ENCODE measurements around the gene DLG2. TPM values are rescaled to one million over a fixed set of nuclear protein-coding genes. Genes with fewer than 3 reads are reported as not detected.

DLG2 gene
- total RNA-seq, 3 donors from 2014 or later = 4.3 to 12.3 (median 6.9) TPM

GRCh38 chr11:83662494-83662893 lies 1964.7 kb downstream of the DLG2 start:
- no peaks in the 10 kb centered on the region for H3K4me1 ChIP-seq
- TF ChIP-seq, protein P1, sequence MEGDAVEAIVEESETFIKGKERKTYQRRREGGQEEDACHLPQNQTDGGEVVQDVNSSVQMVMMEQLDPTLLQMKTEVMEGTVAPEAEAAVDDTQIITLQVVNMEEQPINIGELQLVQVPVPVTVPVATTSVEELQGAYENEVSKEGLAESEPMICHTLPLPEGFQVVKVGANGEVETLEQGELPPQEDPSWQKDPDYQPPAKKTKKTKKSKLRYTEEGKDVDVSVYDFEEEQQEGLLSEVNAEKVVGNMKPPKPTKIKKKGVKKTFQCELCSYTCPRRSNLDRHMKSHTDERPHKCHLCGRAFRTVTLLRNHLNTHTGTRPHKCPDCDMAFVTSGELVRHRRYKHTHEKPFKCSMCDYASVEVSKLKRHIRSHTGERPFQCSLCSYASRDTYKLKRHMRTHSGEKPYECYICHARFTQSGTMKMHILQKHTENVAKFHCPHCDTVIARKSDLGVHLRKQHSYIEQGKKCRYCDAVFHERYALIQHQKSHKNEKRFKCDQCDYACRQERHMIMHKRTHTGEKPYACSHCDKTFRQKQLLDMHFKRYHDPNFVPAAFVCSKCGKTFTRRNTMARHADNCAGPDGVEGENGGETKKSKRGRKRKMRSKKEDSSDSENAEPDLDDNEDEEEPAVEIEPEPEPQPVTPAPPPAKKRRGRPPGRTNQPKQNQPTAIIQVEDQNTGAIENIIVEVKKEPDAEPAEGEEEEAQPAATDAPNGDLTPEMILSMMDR (IDR thresholded peaks at IDR 0.05) = no peak
- TF ChIP-seq POLR2A (IDR thresholded peaks at IDR 0.05) (no peak), POLR2AphosphoS5 (IDR thresholded peaks at IDR 0.05) (no peak)
- H3K9me3 ChIP-seq = no peaks in the 10 kb centered on the region
- DNase-seq (ENCODE audit: low spot score in 2 of 2) = no peak
- no peaks in the 10 kb centered on the region for H3K36me3 ChIP-seq
- H3K4me3 ChIP-seq = no peak overlapping the region
- H3K27ac ChIP-seq = no peak overlapping the region
- no peaks in the 10 kb centered on the region for H3K27me3 ChIP-seq
- intact Hi-C loops (cut with DNase I; ENCODE audit: low total_unique reads) = no loop called here

- H3K4me3 ChIP-seq = no peak overlapping the region
- H3K9me3 ChIP-seq = no peaks in the 10 kb centered on the region
- H3K36me3 ChIP-seq = no peaks in the 10 kb centered on the region
- TF ChIP-seq POLR2A (IDR thresholded peaks at IDR 0.05) = no peak
- no peak for TF ChIP-seq POLR2AphosphoS5 (IDR thresholded peaks at IDR 0.05)
- TF ChIP-seq, protein P1 (IDR thresholded peaks at IDR 0.05) = no peak
- H3K4me1 ChIP-seq = no peaks in the 10 kb centered on the region
- DNase-seq (ENCODE audit: low spot score in 2 of 2) = no peak
- H3K27ac ChIP-seq = no peak overlapping the region
- intact Hi-C loops (cut with DNase I; ENCODE audit: low total_unique reads) = no loop called here
- no peaks in the 10 kb centered on the region for H3K27me3 ChIP-seq
Observed at GRCh38 chr11:83661491-83662350, 1965.4 kb downstream of the DLG2 start.

- Histone ChIP-seq H3K9me3 (no peaks in the 10 kb centered on the region), H3K27me3 (no peaks in the 10 kb centered on the region), H3K4me3 (no peak overlapping the region), H3K4me1 (no peaks in the 10 kb centered on the region), H3K27ac (no peak overlapping the region), H3K36me3 (no peaks in the 10 kb centered on the region)
- no peak for TF ChIP-seq POLR2A (IDR thresholded peaks at IDR 0.05)
- no peak for TF ChIP-seq POLR2AphosphoS5 (IDR thresholded peaks at IDR 0.05)
- TF ChIP-seq, protein P1 (IDR thresholded peaks at IDR 0.05) = no peak
- intact Hi-C loops (cut with DNase I; ENCODE audit: low total_unique reads) = loop anchor here (5.0 kb wide), 1 partner anchor 1018 kb away; no protein-coding TSS in a partner anchor
- DNase-seq (ENCODE audit: low spot score in 2 of 2) = no peak
Observed at GRCh38 chr11:83659466-83659865, 1967.7 kb downstream of the DLG2 start.

DNA sequence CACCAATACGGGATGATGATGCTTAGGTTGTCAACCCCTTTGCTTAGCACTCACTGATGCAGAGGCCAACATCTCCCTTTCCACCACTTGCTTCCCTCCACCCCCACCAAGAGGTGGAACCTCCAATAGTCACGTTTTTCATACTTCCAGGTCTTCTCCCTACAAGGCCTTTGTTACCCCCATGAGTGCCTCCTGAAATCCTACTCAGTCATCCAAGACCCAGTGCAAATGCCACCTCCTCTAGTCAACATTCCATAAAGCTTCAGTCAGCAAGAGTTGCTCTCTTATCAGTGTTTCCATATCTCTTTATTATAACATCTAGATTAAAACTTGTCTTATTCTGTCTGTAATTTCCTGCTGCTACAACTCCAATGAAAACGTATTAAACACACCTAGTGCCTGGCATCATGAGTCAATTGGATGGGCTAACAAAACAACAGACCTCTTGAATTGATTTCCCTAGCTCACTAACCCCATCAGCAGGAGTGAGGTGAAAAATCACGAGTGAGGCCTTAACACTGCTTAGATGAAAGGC lies 1970.3 kb downstream of the DLG2 start:
- TF ChIP-seq POLR2A (IDR thresholded peaks at IDR 0.05) (no peak), POLR2AphosphoS5 (IDR thresholded peaks at IDR 0.05) (no peak)
- TF ChIP-seq, protein P1 (IDR thresholded peaks at IDR 0.05) = no peak

DNA sequence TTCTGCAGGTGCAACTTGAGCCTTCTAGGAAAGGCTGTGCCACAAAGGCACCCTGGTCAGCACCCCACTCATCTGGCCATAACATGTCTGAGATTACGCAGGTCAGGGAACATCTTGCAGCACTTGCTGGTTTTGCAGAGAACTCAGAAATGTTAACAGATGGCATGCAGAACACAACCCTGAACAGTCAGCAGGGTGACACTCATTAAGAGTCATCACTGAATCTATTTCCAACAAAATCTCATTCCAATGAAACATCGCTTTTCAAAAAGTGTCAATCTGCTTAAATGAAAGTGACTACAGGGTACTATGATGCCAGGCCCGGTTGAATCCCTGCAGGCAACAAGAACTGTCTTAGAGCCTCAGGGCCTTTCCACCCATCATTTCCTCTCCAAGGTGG lies 1971.2 kb downstream of the DLG2 start:
- H3K4me3 ChIP-seq = no peak overlapping the region
- H3K27ac ChIP-seq = no peak overlapping the region
- no peaks in the 10 kb centered on the region for H3K36me3 ChIP-seq
- TF ChIP-seq POLR2A (IDR thresholded peaks at IDR 0.05) (no peak), POLR2AphosphoS5 (IDR thresholded peaks at IDR 0.05) (no peak)
- H3K27me3 ChIP-seq = no peaks in the 10 kb centered on the region
- no peaks in the 10 kb centered on the region for H3K9me3 ChIP-seq
- no peak for DNase-seq (ENCODE audit: low spot score in 2 of 2)
- no peaks in the 10 kb centered on the region for H3K4me1 ChIP-seq
- intact Hi-C loops (cut with DNase I; ENCODE audit: low total_unique reads) = loop anchor here (5.0 kb wide), 1 partner anchor 1021 kb away; no protein-coding TSS in a partner anchor

More for the DNA sequence above, 1970.3 kb downstream of the DLG2 start:
- H3K27ac ChIP-seq = no peak overlapping the region
- no peaks in the 10 kb centered on the region for H3K36me3 ChIP-seq
- no peaks in the 10 kb centered on the region for H3K9me3 ChIP-seq
- no peaks in the 10 kb centered on the region for H3K4me1 ChIP-seq
- intact Hi-C loops (cut with DNase I; ENCODE audit: low total_unique reads) = loop anchor here (5.0 kb wide), 1 partner anchor 1020 kb away; no protein-coding TSS in a partner anchor
- no peak for DNase-seq (ENCODE audit: low spot score in 2 of 2)
- H3K4me3 ChIP-seq = no peak overlapping the region
- H3K27me3 ChIP-seq = no peaks in the 10 kb centered on the region
